ENCODE results near the gene PTPRN2.

PTPRN2 gene

DNA sequence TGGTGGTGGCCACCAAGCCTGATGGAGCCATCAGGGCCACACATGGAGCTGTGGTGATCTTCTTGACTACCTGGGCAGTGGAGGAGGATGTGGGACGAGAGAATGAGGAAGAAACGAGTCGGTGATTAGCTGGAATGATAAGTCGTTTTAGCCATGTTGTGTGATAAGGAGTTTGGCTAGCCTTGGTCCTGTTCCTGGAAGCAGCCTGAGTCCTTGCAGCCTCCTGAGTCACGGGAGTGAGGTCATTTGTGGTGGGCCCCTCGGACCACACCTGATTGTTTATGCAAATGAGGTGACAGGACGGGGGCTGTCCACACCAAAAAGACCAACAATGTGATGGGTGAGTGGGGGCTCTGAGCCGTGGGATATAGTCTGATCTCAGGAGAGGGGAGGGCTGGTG, 554.4 kb downstream of the PTPRN2 start:
- no peak overlapping the region for H3K4me3 ChIP-seq (ENCODE audit: low read depth, low read length)
- no peak for DNase-seq (ENCODE audit: low read depth)
- TF ChIP-seq, protein P1, sequence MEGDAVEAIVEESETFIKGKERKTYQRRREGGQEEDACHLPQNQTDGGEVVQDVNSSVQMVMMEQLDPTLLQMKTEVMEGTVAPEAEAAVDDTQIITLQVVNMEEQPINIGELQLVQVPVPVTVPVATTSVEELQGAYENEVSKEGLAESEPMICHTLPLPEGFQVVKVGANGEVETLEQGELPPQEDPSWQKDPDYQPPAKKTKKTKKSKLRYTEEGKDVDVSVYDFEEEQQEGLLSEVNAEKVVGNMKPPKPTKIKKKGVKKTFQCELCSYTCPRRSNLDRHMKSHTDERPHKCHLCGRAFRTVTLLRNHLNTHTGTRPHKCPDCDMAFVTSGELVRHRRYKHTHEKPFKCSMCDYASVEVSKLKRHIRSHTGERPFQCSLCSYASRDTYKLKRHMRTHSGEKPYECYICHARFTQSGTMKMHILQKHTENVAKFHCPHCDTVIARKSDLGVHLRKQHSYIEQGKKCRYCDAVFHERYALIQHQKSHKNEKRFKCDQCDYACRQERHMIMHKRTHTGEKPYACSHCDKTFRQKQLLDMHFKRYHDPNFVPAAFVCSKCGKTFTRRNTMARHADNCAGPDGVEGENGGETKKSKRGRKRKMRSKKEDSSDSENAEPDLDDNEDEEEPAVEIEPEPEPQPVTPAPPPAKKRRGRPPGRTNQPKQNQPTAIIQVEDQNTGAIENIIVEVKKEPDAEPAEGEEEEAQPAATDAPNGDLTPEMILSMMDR (IDR thresholded peaks at IDR 0.05; ENCODE audit: low read depth, low read length, missing control alignments) = no peak

DNA sequence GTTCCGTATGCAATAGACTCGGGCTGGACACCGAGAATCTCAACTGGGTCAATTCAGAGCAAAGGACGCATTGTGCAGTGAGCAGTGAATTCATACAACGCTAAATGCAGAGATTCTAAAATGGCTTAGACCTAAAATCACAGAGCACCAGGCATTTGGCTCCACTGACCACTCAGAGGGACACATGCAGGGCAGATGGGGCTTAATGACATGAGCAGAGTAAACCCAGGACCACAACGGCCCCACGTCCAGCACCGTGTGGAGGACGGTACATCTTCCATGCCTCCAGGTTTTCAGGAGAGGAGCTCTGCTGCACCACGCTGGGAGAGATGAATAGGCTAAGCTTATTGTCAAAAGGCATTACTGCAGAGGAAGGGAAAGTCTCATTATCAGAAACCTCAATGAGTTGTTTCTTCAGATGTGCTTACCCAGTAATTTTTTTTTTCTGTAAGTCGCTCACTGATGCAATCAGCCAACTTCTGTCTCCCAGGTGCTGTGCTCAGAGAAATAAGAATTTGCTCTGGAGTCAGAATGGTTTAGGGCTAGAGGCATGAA, 555.0 kb downstream of the PTPRN2 start:
- DNase-seq (ENCODE audit: low read depth) = no peak
- TF ChIP-seq, protein P1 (IDR thresholded peaks at IDR 0.05; ENCODE audit: low read depth, low read length, missing control alignments) = no peak
- no peak overlapping the region for H3K4me3 ChIP-seq (ENCODE audit: low read depth, low read length)

DNA sequence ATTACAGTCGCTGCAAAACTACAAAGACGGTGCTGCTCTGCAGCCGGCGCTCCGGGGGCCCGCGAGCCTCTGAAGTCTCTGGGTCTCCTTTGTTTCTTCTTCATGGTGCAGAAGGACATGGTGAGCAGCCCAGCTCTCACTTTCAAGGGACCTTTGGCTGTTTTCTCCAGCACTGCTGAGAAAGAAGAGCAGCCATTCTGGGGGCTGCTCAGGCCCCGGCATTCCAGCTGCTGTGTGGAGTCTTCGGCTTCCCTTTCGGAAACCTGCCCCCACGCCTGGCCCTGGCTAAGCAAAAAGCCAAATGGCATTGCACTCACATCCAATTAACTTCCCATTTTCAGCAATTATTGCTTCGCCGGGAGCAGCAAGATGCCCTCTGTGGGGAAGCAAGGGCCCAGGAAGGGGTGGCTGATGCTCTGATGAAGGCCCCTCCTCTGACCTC, 555.7 kb downstream of the PTPRN2 start:
- no peak for DNase-seq (ENCODE audit: low read depth)
- TF ChIP-seq, protein P1 (IDR thresholded peaks at IDR 0.05; ENCODE audit: low read depth, low read length, missing control alignments) = no peak
- no peak overlapping the region for H3K4me3 ChIP-seq (ENCODE audit: low read depth, low read length)

DNA sequence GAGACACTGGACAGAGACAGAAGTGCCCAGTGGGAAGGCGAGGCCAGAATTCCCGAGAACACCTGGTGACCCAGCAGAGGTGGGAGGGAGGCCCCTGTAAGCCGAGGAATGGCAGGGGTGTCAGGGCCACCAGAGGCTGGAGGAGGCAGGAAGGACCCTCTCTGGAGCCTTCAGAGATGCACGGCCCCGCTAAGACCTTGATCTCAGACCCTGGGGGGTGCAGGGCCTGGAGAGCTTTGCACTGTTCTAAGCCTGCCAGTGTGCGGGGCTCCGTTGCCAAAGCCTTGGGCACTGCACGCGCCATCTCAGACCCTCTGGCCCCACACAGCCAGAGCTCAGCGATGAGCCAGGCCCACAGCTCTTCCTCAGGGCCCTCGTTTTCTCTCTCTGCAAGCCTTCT, 557.1 kb downstream of the PTPRN2 start:
- no peak for DNase-seq (ENCODE audit: low read depth)
- no peak overlapping the region for H3K4me3 ChIP-seq (ENCODE audit: low read depth, low read length)
- TF ChIP-seq, protein P1 (IDR thresholded peaks at IDR 0.05; ENCODE audit: low read depth, low read length, missing control alignments) = no peak

DNA sequence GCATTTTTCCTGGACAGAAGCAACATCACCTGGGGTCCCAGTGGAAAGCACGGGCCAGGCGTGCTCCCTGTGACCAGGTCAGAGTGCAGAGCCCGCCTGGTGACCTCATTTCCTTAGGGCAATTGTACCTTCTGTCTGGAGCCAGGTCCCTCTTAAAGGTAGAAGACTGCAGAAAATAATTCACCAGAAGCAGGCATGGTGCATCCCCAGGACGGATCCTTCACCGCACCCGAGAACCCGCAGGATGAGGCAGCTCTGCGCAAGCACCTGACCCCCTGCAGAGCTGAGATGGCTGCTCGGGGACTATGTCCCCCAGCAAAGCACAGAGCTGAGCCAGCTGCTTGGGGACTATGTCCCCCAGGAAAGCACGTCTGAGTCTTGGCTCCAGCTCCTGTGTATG, 557.6 kb downstream of the PTPRN2 start:
- TF ChIP-seq, protein P1 (IDR thresholded peaks at IDR 0.05; ENCODE audit: low read depth, low read length, missing control alignments) = no peak
- no peak overlapping the region for H3K4me3 ChIP-seq (ENCODE audit: low read depth, low read length)
- DNase-seq (ENCODE audit: low read depth) = no peak

DNA sequence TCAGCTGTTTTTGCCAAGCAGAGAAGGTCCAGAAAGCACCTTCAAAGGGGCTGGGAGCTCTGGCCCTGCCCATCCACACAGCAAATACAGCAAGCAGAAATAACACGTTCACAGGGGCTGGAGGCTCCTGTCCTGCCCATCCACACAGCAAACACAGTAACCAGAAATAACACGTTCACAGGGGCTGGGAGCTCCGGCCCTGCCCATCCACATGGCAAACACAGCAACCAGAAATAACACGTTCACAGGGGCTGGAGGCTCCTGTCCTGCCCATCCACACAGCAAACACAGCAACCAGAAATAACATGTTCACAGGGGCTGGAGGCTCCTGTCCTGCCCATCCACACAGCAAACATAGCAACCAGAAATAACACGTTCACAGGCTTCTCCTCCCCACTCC, 558.1 kb downstream of the PTPRN2 start:
- TF ChIP-seq, protein P1 (IDR thresholded peaks at IDR 0.05; ENCODE audit: low read depth, low read length, missing control alignments) = no peak
- DNase-seq (ENCODE audit: low read depth) = no peak
- no peak overlapping the region for H3K4me3 ChIP-seq (ENCODE audit: low read depth, low read length)

DNA sequence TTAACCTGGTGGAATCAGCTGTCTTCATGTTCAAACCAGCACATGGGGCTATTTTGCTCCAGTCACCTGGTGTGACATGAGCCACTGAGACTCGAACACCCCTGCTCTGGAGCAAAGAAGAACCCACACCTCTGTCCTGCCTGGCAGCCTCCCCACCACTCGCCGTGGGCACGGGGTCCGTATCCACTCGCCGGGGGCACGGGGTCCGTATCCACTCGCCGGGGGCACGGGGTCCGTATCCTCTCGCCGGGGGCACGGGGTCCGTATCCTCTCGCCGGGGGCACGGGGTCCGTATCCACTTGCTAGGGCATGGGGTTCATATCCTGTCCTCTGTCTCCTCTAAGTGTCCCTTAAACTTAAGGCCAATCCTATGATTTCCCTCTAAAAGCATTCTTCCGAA, 558.7 kb downstream of the PTPRN2 start:
- no peak for DNase-seq (ENCODE audit: low read depth)
- no peak overlapping the region for H3K4me3 ChIP-seq (ENCODE audit: low read depth, low read length)
- TF ChIP-seq, protein P1 (IDR thresholded peaks at IDR 0.05; ENCODE audit: low read depth, low read length, missing control alignments) = no peak
